Femur (tissue), 1 donor: ENCODE measurements around the gene KIRREL3.

Experiments used
- DNase-seq: peaks from one replicate; pipeline ENCODE4 v3.0.0-alpha.2; 2017

Gene KIRREL3

GRCh38 chr11:126732981-126733380 lies 267.6 kb downstream of the KIRREL3 start:
- no peak for DNase-seq

- DNase-seq: no peak
Measured at GRCh38 chr11:126731576-126732142, 268.9 kb downstream of the KIRREL3 start.

- no peak for DNase-seq
Measured at GRCh38 chr11:126727381-126727780, 273.2 kb downstream of the KIRREL3 start.

DNA sequence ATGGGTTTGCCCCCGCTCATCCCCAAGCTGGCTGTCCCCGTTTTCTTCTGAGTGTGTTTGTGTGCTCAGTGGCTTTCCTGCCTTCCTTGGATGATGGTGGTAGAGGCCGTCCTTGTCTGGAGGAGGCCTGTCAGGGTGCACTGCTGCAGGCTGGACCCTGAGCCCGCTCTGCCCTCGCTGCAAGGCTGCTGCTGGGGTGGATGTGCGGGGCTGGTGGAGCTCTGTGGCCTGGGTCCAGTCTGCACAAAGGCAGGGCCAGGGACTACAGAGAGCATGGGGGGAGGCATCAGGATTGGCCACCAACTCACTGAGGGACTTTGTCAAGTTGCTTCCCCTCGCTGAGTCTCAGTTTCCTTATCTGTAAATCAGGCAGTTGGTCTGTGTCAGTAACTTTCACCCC lies 275.0 kb downstream of the KIRREL3 start:
- DNase-seq: no peak

- DNase-seq: no peak
Measured at GRCh38 chr11:126725043-126725442, 275.5 kb downstream of the KIRREL3 start.

DNA sequence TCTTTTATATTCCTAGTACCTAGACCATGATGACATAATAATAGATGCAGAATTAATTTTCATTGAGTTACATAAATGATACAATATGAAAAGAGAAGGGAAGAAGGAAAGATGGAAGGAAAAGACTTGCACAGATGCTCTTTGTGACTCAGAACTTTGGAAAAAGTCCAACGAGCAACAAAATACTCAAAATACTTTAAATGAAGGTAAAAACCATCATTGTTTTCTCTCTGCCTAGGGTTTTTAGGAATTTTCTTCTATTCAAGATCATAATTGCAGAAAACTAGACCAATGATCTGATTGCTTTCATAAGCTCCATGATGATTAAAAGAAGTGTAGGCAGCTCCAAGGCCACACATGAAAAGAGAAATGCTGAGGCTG lies 276.9 kb downstream of the KIRREL3 start:
- DNase-seq: no peak

GRCh38 chr11:126722956-126723664 lies 277.5 kb downstream of the KIRREL3 start:
- DNase-seq: no peak

DNA sequence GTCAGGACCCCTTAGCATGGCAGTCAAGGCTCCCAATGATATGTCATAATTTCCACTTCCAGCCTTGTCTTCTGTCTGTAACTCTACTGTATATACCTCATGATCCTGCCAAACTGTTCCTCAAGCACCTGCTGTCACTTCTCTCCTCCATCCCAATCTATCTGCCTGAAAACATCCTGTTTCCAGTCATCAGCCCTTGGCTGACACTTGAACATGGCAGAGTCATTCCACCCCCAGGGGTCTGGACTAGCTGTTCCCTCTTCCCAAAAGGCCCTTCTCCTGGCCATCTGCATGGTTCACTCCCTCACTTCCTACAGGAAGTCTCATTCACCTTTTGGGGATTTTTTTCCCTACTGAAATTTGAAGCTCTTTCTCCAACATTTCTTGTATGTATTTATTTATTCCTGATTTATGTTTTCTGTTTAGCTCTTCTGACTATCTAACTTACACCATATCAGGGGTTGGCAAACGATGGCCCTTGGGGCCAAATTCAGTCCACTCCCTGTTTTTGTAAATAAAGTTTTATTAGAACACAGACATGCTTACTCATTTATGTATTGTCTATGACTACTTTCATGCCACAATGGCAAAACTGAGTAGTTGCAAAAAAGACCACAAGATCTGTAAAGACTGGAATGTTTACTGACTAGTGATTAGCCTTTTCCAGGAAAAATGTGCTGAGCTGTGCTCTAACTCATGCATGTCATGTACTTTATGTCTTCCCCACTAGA lies 278.4 kb downstream of the KIRREL3 start:
- DNase-seq: no peak

DNA sequence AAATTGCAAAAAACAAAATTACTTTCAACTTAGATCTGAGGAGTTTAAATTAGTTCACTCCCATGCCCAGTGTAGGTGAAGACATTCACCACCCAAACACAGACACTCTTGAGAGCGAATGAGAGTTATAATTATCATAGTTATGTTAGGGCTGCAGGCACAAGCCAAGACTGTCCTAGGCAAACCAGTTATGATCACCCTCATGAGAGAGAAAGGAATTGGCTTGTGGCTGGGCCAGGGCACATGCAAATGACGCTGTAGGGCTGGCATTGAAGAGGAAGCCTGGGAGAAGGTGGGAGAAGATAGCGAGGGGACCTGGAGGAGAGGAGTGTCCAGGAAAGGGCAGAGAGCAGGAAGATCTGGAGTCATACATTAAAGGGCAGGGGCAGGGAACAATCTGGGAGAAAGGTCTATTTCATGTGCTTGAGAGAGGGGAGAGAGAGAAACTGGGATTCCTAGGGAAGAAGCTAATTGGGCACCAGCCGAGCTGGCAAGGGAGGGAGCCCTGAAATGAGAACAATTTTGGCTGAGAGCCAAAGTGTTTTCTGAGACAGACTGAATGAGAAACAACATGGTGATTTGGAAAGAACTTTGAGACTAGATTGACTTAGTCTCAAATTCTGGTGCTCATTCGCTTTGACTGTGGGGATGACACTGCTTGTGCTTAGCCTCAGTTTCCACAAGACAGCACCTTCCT lies 279.9 kb downstream of the KIRREL3 start:
- DNase-seq: no peak

- DNase-seq: no peak
Measured at GRCh38 chr11:126719740-126720139, 280.8 kb downstream of the KIRREL3 start.

- no peak for DNase-seq
Measured at GRCh38 chr11:126718276-126718675, 282.3 kb downstream of the KIRREL3 start.

GRCh38 chr11:126716456-126717083 lies 284.0 kb downstream of the KIRREL3 start:
- peak; percentile 51 for DNase-seq

GRCh38 chr11:126713806-126714205 lies 286.8 kb downstream of the KIRREL3 start:
- DNase-seq: no peak

- no peak for DNase-seq
Measured at GRCh38 chr11:126711977-126712625, 288.5 kb downstream of the KIRREL3 start.

GRCh38 chr11:126710804-126711399 lies 289.7 kb downstream of the KIRREL3 start:
- DNase-seq: no peak

GRCh38 chr11:126707498-126707897 lies 293.1 kb downstream of the KIRREL3 start:
- DNase-seq: no peak

- DNase-seq: no peak
Measured at GRCh38 chr11:126704096-126704495, 296.5 kb downstream of the KIRREL3 start.

- no peak for DNase-seq
Measured at GRCh38 chr11:126703662-126704061, 296.9 kb downstream of the KIRREL3 start.

DNA sequence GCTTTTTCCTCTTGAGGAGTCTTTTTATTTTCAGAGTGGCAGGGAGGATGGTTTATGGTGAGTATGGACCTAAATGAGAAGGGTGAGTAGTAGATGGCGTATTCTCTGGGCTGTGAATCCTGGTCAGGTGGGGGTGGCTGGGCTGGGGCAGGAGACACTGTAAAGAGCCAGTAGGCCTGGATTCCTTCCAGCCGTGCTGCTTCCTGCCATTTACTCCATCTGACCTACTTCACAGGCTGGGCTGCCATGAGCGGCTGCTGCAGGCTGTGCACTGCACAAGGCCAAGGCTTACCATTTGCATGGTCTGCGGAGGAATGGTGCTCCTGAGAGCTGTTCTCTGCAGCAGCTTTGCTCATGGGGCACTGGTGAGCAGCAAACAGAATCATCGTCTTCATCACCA lies 297.6 kb downstream of the KIRREL3 start:
- DNase-seq: peak; percentile 36

DNA sequence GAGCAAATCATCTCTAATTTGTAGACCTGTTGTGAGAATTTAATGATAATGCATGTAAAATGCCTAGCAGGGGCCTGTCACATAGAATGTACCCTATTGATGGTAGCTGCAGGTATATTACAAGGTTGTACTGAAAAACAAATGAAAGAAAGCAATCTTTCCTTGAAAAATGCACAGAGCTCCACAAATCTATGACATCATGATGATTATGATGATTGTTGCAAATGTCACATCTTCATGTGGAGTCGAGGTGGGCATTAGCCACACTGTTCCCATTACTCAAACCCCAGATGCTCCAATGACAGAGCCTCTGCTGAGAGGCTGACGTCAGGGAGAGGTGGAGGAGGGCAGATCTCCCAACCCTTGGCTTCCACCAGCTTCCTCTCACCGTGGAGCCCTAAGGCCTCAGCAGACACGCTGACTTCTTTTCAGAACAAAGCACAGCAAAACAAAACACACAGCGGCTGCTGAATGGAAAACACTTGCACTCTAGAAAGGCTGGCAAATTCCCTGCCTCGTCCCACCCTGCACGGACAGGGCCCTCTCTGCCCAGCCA lies 298.3 kb downstream of the KIRREL3 start:
- DNase-seq: no peak

DNA sequence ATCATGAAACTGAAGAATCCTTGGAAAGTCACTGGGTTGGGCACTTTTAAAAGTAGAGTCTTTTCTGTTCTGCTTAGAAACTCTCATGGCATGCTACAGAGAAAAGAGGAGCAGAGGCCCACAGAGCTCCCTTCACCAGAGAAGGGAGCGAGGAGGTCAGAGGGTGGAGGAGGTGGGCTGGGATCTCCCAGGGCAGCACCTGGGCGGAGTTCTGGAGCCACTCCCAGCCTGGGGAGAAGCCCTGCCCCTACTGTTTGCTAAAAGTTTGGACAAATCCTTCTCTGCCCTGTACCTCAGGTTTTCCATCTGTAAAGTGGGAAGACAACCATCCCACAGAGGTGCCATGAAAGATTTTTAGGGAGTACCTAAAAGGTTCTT lies 299.1 kb downstream of the KIRREL3 start:
- no peak for DNase-seq
